K562 (cell line): ENCODE data around the gene XPO1. TPM values are rescaled to one million over a fixed set of nuclear protein-coding genes. Genes with fewer than 3 reads are reported as not detected.
A peak's percentile ranks its signal among the peaks of the same experiment; 100 is the strongest.

Source experiments
- BRCA1 ChIP-seq, 2 experiments: fragments of 450-650 bp in 1 of 2; sonication (generic) in 1 of 2; formaldehyde crosslinking in 1 of 2; IDR thresholded peaks; 2 replicates each; pipeline versions ENCODE4 v1.5.0 to v1.6.1; 2017 to 2020; ENCODE audit warnings: mild to moderate bottlenecking in 1 of 2, missing genetic modification reagents in 1 of 2
- EWSR1 ChIP-seq: fragments of 450-650 bp; IDR thresholded peaks from 2 replicates; pipeline ENCODE4 v1.6.1; 2018; ENCODE audit warnings: borderline replicate concordance, mild to moderate bottlenecking, low read depth, moderate library complexity; ENCODE audit not compliant: partially characterized antibody
- HMG20B ChIP-seq: fragments of 250-450 bp; sonication (Bioruptor Pico); IDR thresholded peaks from 2 replicates; pipeline ENCODE4 v1.5.0; 2021; ENCODE audit warnings: mild to moderate bottlenecking
- HNRNPLL ChIP-seq: fragments of 200-400 bp; formaldehyde crosslinking; IDR thresholded peaks from 2 replicates; pipeline ENCODE4 v1.6.1; 2017; ENCODE audit warnings: low read length, low read depth, mild to moderate bottlenecking; ENCODE audit not compliant: poor library complexity, severe bottlenecking
- ILK ChIP-seq: fragments of 450-650 bp; IDR thresholded peaks from 2 replicates; pipeline ENCODE4 v1.6.1; 2016; ENCODE audit warnings: missing genetic modification characterization, low read depth, mild to moderate bottlenecking, missing compliant biosample characterization, moderate library complexity, borderline replicate concordance
- MAZ ChIP-seq, 2 experiments: fragments of 450-650 bp in 1 of 2; sonication (generic) in 1 of 2; formaldehyde crosslinking; IDR thresholded peaks in 1 of 2; conservative IDR thresholded peaks in 1 of 2; 2 replicates each; pipeline versions ENCODE4 v1.4.0 to v1.5.0; 2020; ENCODE audit warnings: mild to moderate bottlenecking in 1 of 2, missing genetic modification reagents in 1 of 2
- MEIS2 ChIP-seq: fragments of 450-650 bp; IDR thresholded peaks from 2 replicates; pipeline ENCODE4 v1.6.1; 2014; ENCODE audit warnings: mild to moderate bottlenecking; ENCODE audit not compliant: partially characterized antibody
- MIER1 ChIP-seq: fragments of 450-650 bp; IDR thresholded peaks from 2 replicates; pipeline ENCODE4 v1.6.1; 2016; ENCODE audit warnings: antibody characterized with exemption, mild to moderate bottlenecking, low read depth
- NCOR1 ChIP-seq: fragments of 450-650 bp; IDR thresholded peaks from 2 replicates; pipeline ENCODE4 v1.6.1; 2016; ENCODE audit warnings: mild to moderate bottlenecking, moderate library complexity
- POLR3A ChIP-seq: IDR thresholded peaks from 2 replicates; pipeline ENCODE4 v1.6.1; 2011; ENCODE audit warnings: borderline replicate concordance, mild to moderate bottlenecking, moderate library complexity; ENCODE audit not compliant: insufficient read length, insufficient read depth; ENCODE audit errors: extremely low read depth
- PPARD ChIP-seq: fragments of 250-450 bp; sonication (Bioruptor Pico); IDR thresholded peaks from 2 replicates; pipeline ENCODE4 v1.8.0; 2022; ENCODE audit warnings: inconsistent platforms, mild to moderate bottlenecking, moderate library complexity
- RBM17 ChIP-seq: fragments of 200-400 bp; formaldehyde crosslinking; IDR thresholded peaks from 2 replicates; pipeline ENCODE4 v1.6.1; 2017; ENCODE audit warnings: low read depth, mild to moderate bottlenecking, low read length, borderline replicate concordance
- RFX1 ChIP-seq: fragments of 450-650 bp; IDR thresholded peaks from 2 replicates; pipeline ENCODE4 v1.6.1; 2016; ENCODE audit warnings: mild to moderate bottlenecking, moderate library complexity
- RFX7 ChIP-seq: fragments of 250-450 bp; sonication (Bioruptor Pico); IDR thresholded peaks from 2 replicates; pipeline ENCODE4 v1.5.1; 2021; ENCODE audit warnings: mild to moderate bottlenecking
- SAP30 ChIP-seq: fragments of 200-600 bp; sonication (generic); IDR thresholded peaks from 2 replicates; pipeline ENCODE4 v1.6.1; 2012; ENCODE audit warnings: borderline replicate concordance, low read depth, mild to moderate bottlenecking, moderate library complexity, low read length, control low read depth, inconsistent platforms; ENCODE audit not compliant: insufficient read depth, poor library complexity, severe bottlenecking
- SMC3 ChIP-seq: conservative IDR thresholded peaks from 2 replicates; pipeline ENCODE4 v1.6.1; 2011; ENCODE audit warnings: low read depth, low read length, improper control_type of control experiment; ENCODE audit not compliant: insufficient read depth
- ZNF584 ChIP-seq: fragments of 200-800 bp; sonication (Bioruptor generic); IDR thresholded peaks from 2 replicates; pipeline ENCODE4 v1.6.1; 2016; ENCODE audit warnings: low read depth, mild to moderate bottlenecking, missing genetic modification characterization, missing compliant biosample characterization
- polyA plus RNA-seq, 8 experiments: library from polyadenylated mRNA; depleted of rRNA in 4 of 8; stranded (reverse) in 5 of 8; unstranded in 3 of 8; fragments of >200 nt; fragmentation: Nextera tagmentation in 2 of 8; fragmentation: Illumina TruSeq in 1 of 8; extraction: Ambion mirVana in 2 of 8; extraction: Trizol in 1 of 8; gene quantifications; 2 replicates each; pipeline versions ENCODE4 v1.2.1 to v1.2.3, GENCODE V29; 2011 to 2014; ENCODE audit warnings: inconsistent platforms in 1 of 8, missing spikeins in 1 of 8
- total RNA-seq, 7 experiments: library from RNA; depleted of rRNA in 6 of 7; stranded (reverse); fragments of >200 nt in 6 of 7; fragmentation: Illumina TruSeq in 2 of 7; extraction: Trizol in 2 of 7; gene quantifications; 2 replicates each; pipeline versions ENCODE4 v1.2.1 to v1.2.3, GENCODE V29; 2011 to 2021; ENCODE audit warnings: low replicate concordance in 1 of 7
- TF ChIP-seq, protein P1 (sequence below): fragments of 250-450 bp; sonication (Bioruptor Pico); IDR thresholded peaks from 2 replicates; pipeline ENCODE4 v1.5.0; 2020; ENCODE audit warnings: mild to moderate bottlenecking, borderline replicate concordance
- TF ChIP-seq, protein P2 (sequence below): fragments of 450-650 bp; formaldehyde crosslinking; IDR thresholded peaks from 2 replicates; pipeline ENCODE4 v1.4.0; 2020; ENCODE audit warnings: mild to moderate bottlenecking, moderate library complexity
- TF ChIP-seq, protein P3 (sequence below): fragments of 250-450 bp; sonication (Bioruptor Pico); IDR thresholded peaks from 2 replicates; pipeline ENCODE4 v1.4.0; 2020
- TF ChIP-seq, protein P4 (sequence below): fragments of 450-650 bp; IDR thresholded peaks from one replicate; pipeline ENCODE4 v1.6.1; 2018; ENCODE audit warnings: mild to moderate bottlenecking, moderate library complexity; ENCODE audit not compliant: partially characterized antibody

XPO1 gene
- total and polyA plus RNA-seq, 9 of the 15 experiments (the other 6 are each of a cell fraction or from before 2014, with no cell fraction given) = 86.2 to 307 (median 216) TPM

DNA sequence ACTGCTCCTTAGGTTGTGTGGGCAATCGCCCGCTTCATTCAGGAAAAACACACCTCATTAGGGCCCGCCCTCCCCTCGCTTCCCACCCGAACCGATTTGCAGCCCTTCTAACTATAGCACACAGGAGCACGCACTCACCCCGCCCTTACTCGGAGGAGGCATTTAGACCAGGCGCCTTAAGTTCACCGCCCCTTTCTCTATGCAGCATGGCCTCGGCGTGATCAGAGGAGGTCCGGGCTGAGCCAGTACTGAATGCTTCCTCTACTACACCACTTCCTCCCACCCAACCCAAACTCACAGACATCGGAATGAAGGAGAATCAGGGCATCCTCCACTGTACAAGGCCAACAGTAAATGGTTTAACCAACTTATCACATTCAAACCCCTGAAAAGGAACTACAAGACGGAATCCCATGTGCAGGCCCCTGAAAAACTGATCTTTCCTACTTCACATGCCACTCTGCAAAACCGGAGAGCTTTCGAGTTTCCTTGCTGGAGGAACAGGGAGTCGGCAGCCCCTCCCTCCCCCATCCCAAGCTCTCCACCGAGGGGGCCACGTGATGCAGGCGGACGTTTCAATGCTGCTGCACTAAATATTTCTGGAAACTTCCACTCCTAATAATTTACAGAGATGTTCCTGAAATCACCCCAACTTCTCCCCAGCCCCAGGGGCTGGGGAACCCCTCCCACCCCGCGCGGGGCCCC is 1.4 kb downstream of the XPO1 start (continued):
- TF ChIP-seq, protein P1, sequence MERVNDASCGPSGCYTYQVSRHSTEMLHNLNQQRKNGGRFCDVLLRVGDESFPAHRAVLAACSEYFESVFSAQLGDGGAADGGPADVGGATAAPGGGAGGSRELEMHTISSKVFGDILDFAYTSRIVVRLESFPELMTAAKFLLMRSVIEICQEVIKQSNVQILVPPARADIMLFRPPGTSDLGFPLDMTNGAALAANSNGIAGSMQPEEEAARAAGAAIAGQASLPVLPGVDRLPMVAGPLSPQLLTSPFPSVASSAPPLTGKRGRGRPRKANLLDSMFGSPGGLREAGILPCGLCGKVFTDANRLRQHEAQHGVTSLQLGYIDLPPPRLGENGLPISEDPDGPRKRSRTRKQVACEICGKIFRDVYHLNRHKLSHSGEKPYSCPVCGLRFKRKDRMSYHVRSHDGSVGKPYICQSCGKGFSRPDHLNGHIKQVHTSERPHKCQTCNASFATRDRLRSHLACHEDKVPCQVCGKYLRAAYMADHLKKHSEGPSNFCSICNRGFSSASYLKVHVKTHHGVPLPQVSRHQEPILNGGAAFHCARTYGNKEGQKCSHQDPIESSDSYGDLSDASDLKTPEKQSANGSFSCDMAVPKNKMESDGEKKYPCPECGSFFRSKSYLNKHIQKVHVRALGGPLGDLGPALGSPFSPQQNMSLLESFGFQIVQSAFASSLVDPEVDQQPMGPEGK (CRISPR knock-in tag) = no peak
- TF ChIP-seq SMC3 = 0 out of 2 replicates have a peak, but pooled peaks have one; percentile 11
- no peak for TF ChIP-seq POLR3A
- TF ChIP-seq RFX7 (CRISPR knock-in tag) = no peak
- no peak for TF ChIP-seq HNRNPLL
- TF ChIP-seq EWSR1 = no peak
- TF ChIP-seq BRCA1 (IDR thresholded peaks at IDR 0.05) = no peak
- TF ChIP-seq BRCA1 (CRISPR knock-in tag; IDR thresholded peaks at IDR 0.05) = no peak
- TF ChIP-seq ZNF584 (CRISPR knock-in tag) = no peak
- no peak for TF ChIP-seq PPARD (CRISPR knock-in tag)
- TF ChIP-seq, protein P2, sequence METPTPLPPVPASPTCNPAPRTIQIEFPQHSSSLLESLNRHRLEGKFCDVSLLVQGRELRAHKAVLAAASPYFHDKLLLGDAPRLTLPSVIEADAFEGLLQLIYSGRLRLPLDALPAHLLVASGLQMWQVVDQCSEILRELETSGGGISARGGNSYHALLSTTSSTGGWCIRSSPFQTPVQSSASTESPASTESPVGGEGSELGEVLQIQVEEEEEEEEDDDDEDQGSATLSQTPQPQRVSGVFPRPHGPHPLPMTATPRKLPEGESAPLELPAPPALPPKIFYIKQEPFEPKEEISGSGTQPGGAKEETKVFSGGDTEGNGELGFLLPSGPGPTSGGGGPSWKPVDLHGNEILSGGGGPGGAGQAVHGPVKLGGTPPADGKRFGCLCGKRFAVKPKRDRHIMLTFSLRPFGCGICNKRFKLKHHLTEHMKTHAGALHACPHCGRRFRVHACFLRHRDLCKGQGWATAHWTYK (CRISPR knock-in tag) = no peak
- TF ChIP-seq SAP30 = peak; percentile 66
- no peak for TF ChIP-seq RFX1
- TF ChIP-seq, protein P3, sequence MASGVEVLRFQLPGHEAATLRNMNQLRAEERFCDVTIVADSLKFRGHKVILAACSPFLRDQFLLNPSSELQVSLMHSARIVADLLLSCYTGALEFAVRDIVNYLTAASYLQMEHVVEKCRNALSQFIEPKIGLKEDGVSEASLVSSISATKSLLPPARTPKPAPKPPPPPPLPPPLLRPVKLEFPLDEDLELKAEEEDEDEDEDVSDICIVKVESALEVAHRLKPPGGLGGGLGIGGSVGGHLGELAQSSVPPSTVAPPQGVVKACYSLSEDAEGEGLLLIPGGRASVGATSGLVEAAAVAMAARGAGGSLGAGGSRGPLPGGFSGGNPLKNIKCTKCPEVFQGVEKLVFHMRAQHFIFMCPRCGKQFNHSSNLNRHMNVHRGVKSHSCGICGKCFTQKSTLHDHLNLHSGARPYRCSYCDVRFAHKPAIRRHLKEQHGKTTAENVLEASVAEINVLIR (CRISPR knock-in tag) = no peak
- TF ChIP-seq MEIS2 = no peak
- TF ChIP-seq HMG20B (CRISPR knock-in tag) = no peak
- no peak for TF ChIP-seq RBM17
- no peak for TF ChIP-seq ILK (tag)
- no peak; the same call in 1 of the 2 replicates for TF ChIP-seq MIER1
- 0 out of 2 replicates have a peak, but pooled peaks have one; percentile 30 for TF ChIP-seq NCOR1
- TF ChIP-seq, protein P4, sequence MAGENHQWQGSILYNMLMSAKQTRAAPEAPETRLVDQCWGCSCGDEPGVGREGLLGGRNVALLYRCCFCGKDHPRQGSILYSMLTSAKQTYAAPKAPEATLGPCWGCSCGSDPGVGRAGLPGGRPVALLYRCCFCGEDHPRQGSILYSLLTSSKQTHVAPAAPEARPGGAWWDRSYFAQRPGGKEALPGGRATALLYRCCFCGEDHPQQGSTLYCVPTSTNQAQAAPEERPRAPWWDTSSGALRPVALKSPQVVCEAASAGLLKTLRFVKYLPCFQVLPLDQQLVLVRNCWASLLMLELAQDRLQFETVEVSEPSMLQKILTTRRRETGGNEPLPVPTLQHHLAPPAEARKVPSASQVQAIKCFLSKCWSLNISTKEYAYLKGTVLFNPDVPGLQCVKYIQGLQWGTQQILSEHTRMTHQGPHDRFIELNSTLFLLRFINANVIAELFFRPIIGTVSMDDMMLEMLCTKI = no peak
- peak; percentile 26 to 81; a peak in 3 of 4 replicates for TF ChIP-seq MAZ (CRISPR knock-in tag; conservative IDR thresholded peaks at IDR 0.05 in 1 of 2, IDR thresholded peaks at IDR 0.05 in 1 of 2)
